ENCODE measurements around the gene IQSEC1.
A peak's percentile ranks its signal among the peaks of the same experiment; 100 is the strongest.

IQSEC1 gene

DNA sequence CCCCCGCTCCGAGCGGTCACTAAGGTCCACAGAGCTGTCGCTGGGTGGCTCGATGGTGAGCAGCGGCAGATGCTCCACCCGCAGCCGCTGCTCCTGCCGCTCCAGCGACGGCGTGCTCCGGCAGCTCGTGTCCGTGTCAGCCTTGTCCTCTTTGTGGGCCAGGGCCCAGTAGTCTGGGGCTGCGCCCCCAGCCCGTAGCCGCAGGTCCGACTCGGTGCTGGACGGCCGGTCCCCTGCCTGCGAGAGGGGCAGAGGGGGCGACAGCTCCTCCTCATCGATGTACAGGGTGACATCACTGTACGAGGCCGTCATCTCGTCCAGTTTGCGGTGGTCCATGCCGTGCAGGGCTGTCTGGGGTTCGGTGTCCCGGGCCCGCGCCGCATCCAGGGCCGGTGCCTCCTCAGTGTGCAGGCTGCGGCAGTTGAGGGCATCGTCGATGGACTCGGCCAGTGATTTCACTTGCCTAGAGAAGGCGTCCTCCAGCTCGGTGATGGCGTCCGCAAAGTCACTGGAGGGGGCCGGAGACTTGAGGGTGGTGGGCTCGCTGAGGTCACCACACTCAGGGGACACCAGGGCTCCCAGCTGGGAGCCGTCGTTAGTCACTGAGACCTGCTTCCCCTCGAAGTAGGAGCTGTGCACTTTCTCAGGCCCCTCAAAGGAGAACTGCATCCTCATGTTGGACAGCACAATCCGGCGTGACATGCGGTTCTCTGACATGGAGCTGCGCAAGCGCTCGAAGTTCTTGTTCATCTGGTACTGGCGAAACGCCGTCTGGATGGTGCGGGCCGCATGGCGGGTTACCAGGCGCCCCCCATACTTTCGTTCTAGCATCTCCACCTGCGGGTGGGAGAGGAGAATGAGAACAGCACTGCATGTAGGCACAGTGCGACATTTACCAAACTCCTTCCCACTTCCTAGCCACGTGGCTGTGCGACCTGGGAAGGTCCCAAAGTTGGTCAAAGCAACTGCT lies 137.1 kb downstream of the IQSEC1 start:
- DNase-seq (ENCODE audit: low spot score) (no peak), FAIRE-seq (no peak)

DNA sequence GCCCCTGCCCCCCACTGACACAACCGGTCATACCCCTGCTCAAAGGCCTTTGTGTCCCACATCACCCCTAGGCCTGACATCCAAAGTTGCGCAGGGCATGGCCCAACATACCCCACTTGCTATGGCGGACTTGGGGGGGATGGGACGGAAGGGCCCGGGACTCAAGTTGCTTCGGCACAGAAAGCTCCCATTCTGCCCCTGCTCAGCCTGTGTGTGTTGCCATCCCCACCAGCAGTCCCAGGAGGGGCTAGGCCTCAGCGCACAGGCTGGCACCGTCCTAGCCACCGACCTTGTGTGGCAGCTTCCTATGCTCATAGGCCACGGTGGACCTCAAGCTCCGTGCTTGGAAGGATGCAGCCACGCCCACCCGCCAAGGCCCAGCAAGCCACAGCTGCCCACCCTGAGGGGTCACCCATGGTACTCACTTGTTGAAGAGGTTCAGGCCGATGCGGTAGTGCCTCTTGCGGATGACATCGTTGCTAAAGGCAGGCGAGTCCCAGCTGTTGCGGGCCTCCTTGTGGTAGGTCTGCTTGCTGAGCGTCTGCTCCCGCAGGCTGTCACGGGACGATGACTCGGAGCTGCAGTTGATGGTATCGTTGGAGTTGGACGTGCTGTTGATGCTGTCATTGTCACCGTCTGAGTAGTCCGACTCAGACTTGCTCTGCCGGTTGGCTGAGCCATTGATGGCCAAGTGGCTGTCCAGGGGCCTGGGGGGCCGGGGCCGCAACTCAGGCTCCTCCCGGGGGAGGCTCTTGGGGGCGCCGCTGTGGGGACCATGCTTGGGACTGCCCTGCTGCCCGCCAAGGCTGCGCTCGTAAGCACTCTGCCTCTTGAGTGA lies 138.0 kb downstream of the IQSEC1 start:
- FAIRE-seq (no peak), DNase-seq (ENCODE audit: low spot score) (no peak)

DNA sequence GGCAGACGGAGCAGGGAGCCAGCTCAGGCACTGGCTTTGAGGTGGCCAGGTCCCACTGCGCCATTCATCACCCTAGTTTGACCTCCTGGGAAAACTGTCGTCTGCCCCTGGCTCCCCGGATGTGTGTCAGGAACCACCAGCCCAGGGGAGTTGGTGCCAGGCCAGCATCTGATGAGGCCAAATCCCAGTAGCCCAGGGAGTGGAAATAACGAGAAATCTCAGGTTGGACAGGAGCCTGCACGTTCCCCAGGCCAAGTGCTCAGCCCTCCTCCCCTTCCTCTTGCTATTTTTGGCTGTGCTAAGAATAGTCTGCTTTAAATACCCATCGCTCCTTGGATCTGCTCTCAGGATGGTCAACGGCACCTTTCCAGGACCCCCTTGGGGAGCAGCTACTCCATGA lies 138.8 kb downstream of the IQSEC1 start:
- DNase-seq (ENCODE audit: low spot score) (no peak), FAIRE-seq (no peak)

- DNase-seq (ENCODE audit: low spot score) (no peak), FAIRE-seq (no peak)
These were observed 139.3 kb downstream of the IQSEC1 start for GRCh38 chr3:12933901-12934300.

DNA sequence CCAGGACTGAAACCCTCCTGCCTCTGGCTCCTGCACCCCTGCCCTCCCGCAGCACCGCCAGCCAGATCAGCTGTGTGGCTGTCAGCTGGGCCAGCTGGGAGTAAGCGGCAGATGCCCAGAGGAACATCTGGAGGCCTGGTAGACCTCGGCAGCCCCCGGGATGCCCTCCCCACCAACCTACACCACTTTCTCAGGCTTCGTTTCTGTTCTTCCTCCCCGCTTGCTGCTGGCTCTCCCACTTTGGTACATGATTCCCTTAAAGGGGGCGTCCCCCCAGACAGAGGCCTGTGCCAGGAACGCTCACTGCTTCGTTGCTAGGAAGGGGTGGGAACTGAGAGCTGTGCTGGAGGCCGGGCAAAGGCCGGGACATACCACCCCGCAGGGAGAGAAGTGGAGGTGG lies 140.5 kb downstream of the IQSEC1 start:
- DNase-seq (ENCODE audit: low spot score) (no peak), FAIRE-seq (no peak)

DNA sequence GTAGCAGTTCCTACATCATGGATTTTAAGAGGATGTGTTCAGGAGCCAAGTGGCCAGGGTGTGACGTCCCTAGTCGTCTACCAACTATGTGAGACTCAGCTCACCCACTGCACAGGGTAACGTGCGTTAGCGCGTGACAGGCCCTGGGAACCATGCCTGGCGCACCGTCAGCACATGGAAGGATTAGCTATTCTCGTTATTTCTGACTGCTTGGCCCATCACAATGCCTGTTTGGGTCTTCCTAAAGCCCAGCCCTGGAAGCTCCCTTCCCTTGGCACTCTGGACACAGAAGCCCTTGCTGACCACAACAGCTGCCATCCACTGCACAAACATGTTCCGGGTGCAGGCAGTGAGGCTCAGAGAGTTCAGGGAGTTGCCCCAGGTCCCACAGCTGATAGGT lies 140.9 kb downstream of the IQSEC1 start:
- no peak for FAIRE-seq
- no peak for DNase-seq (ENCODE audit: low spot score)

DNA sequence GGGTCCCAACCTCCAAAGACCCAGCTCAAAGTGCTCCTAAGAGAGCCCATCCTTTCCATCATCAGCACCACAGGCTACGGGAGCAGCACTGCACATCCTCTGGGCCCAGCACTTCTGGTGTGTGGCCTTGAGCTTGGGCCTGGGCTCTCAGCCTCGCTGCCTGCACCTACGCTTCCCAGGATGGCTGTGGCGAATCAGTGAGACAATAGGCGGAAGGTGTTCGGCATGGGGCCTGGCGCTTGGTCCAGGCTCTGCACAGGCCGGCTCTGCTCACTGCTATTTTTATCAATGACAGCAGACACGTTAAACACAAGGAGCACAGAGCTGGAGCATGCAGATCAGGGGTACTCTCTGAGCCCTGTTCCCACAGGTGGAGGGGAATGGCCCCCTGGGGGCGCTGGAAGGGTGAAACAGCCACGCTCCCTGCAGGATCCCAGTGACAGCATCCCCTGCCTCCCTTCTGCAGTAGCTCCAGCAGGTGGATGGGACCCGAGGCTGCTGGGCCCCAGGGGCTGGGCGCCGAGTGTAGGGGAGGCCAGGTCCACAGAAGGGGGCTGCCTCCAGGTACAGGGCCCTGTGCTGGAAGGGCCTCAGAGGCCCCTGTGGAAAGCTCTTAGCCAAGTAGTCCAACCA lies 141.8 kb downstream of the IQSEC1 start:
- FAIRE-seq = no peak
- no peak for DNase-seq (ENCODE audit: low spot score)

GRCh38 chr3:12929801-12930200 lies 143.4 kb downstream of the IQSEC1 start:
- DNase-seq (ENCODE audit: low spot score) (no peak), FAIRE-seq (no peak)

DNA sequence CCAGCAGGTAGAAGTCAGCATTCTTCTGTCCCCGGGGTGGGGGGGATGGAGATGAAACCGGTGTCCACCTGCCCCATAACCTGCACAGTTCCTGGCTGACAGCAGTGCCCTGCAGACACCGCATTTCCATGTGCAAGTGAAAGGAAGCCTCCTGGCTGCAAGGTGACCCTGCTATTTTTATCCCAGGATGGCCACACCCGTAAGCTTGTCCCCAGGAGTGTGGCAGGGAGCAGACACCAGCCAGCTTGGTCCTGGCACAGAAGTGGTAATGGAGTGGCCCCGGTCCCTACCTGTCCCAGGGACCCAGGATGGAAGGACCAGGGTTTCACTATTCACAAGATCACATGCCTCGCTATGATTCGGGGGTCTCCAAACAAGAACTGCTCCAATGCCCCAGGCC lies 146.6 kb downstream of the IQSEC1 start:
- FAIRE-seq = no peak
- no peak for DNase-seq (ENCODE audit: low spot score)

- DNase-seq (ENCODE audit: low spot score) = no peak
- no peak for FAIRE-seq
These were observed 147.6 kb downstream of the IQSEC1 start for GRCh38 chr3:12925648-12926047.

DNA sequence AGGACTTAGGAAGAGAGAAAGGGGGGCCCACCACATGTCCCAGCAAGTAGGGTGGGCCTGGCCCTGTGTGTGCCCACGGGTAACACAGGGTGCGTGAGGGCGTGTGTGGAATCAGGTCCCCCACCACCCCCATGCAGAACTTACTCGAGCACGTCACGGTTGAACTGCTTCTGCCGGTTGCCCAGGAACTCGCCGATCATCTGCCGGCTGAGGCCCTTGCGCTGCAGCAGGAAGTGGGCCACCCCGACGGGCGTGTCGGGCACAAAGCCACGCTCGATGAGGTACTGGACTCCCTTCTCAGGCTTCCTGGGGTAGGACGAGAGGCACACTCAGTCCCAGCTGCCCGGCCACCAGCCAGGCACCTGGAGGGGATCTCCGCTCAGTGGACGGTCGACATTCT lies 148.8 kb downstream of the IQSEC1 start:
- FAIRE-seq = no peak
- DNase-seq (ENCODE audit: low spot score) = no peak

GRCh38 chr3:12922881-12923431 lies 150.3 kb downstream of the IQSEC1 start:
- DNase-seq (ENCODE audit: low spot score) (no peak), FAIRE-seq (no peak)

- DNase-seq (ENCODE audit: low spot score) = no peak
These were observed 150.9 kb downstream of the IQSEC1 start for GRCh38 chr3:12922306-12922705.

GRCh38 chr3:12921736-12922135 lies 151.5 kb downstream of the IQSEC1 start:
- FAIRE-seq = no peak
- DNase-seq (ENCODE audit: low spot score) = no peak

More at GRCh38 chr3:12922306-12922705, 150.9 kb downstream of the IQSEC1 start:
- no peak for FAIRE-seq

- no peak for DNase-seq (ENCODE audit: low spot score)
- FAIRE-seq = no peak
These were observed 152.3 kb downstream of the IQSEC1 start for GRCh38 chr3:12920967-12921366.

DNA sequence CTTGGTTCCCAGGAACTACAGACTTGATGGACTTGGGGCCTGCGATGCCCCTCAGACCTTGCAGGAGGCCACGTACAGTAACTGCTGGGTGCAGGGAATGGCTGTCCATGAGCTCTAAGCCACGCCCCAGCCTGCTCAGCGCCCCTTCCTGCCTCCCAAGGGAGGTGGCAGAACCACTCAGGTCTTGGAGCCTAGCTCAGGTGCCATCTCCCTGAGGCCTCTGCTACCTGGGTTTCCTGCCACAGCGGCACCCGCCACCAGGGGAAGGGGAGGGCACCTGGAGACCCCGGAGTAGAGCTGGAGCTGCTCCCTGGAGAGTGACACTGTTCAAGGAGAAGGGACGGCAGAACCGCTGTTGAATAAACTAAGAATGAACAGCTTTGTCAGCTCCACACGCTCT lies 154.0 kb downstream of the IQSEC1 start:
- DNase-seq (ENCODE audit: low spot score) = no peak
- no peak for FAIRE-seq

DNA sequence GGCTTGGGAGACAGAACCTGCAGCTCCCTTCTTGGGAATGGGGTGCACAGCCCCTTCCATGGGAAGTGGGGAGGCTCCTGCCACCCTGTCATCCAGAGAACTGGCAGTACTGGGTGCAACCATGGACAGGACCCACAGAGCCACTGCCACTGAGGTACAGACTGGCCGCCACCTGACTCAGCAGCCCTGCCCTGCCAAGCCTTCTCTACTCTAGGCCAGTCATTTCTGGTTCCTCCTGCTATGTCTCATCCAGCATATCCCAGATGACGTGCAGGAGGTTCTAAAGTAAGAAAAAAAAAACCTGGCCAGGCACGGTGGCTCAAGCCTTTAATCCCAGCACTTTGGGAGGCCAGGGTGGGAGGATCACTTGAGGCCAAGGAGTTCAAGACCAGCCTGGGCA lies 155.0 kb downstream of the IQSEC1 start:
- FAIRE-seq (peak; percentile 46), DNase-seq (ENCODE audit: low spot score) (no peak)

DNA sequence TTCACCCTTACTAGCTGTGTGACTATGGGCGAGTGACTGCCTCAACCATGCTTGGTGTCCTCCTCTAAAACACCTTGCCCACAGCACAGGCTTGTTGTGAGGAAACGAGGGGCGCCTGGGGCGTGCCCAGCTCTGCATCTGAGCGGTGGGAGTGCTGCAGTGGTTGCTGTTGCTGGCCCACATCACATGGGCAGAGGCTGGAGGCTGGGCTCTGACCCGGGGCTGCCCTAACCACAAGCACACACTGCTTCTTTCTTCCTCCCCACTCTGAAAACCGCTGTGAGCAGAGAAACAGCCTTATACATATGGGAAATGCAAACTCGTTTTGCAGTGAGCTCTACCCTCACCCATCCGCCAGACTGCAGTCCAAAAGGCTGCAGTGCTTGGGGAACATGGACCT lies 157.1 kb downstream of the IQSEC1 start:
- no peak for FAIRE-seq
- DNase-seq (ENCODE audit: low spot score) = no peak

DNA sequence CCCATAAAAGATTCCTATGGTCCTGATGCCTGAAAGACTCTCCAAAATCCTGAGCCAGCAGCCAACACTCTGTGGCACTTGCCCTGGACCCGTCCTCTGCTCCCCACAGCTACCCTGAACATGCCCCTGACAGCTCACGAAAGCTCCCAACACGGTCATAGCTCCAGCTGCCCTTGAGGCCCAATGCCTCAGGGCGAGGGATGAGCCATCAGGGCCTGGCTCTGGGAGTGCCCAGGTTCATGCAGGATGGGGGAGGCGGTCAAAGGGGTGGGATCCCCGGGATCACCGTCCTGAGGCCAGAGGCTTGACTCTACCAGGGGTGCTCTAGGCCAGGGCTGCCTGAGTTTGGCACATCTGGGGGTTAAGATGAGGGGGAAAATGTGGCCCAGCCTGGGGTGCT lies 159.1 kb downstream of the IQSEC1 start:
- no peak for FAIRE-seq
- DNase-seq (ENCODE audit: low spot score) = no peak

- no peak for DNase-seq (ENCODE audit: low spot score)
- no peak for FAIRE-seq
These were observed 161.3 kb downstream of the IQSEC1 start for GRCh38 chr3:12911881-12912415.

- DNase-seq (ENCODE audit: low spot score) = no peak
- no peak for FAIRE-seq
These were observed 162.7 kb downstream of the IQSEC1 start for GRCh38 chr3:12910356-12911099.

Measured in urothelium cell line (cell line).